Neural progenitor cell (in vitro differentiated cells): ENCODE data around the gene IRF2BP2.

Source experiments
- CTCF ChIP-seq: fragments of 200-600 bp; sonication (generic); IDR thresholded peaks from 2 replicates; pipeline ENCODE4 v1.5.1; 2017; ENCODE audit warnings: antibody characterized with exemption, mild to moderate bottlenecking
- EZH2phosphoT487 ChIP-seq: fragments of 200-600 bp; sonication (generic); IDR thresholded peaks from 2 replicates; pipeline ENCODE4 v1.6.1; 2017; ENCODE audit warnings: antibody characterized with exemption

- TF ChIP-seq CTCF, result no peak
- no peak for TF ChIP-seq EZH2phosphoT487
Observed at GRCh38 chr1:234643111-234643849, 33.3 kb upstream of the IRF2BP2 start.
